HepG2 (cell line): ENCODE results near the gene CBX5. TPM values are rescaled to one million over a fixed set of nuclear protein-coding genes. Genes with fewer than 3 reads are reported as not detected.

Experiments
- ATAC-seq: fragments of 200-7000 bp; cut with Tn5 transposase; 3 replicates; pipeline ENCODE4 v1.9.1; 2020; ENCODE audit warnings: mild to moderate bottlenecking, moderate library complexity
- BruUV-seq: library from RNA; stranded (reverse); fragments of 400-500 nt; replicated peaks from 2 replicates; lab custom pipeline; 2021; lab: Mats Ljungman, UMichigan
- CTCF ChIA-PET: fragments of 300-600 bp; formaldehyde crosslinking; extraction: SDS; loops from one replicate; lab custom pipeline; 2021; ENCODE audit warnings: low total read pairs, inconsistent platforms, low intra/inter-chr PET ratio; lab: Yijun Ruan, JAX
- POLR2A ChIA-PET: fragments of 350-600 bp; sonication (Branson Sonifier 250); formaldehyde crosslinking; loops from one replicate; lab custom pipeline; 2020; ENCODE audit warnings: antibody characterized with exemption, inconsistent platforms; lab: Yijun Ruan, JAX
- DNase-seq: peaks from one replicate; pipeline ENCODE4 v3.0.0-alpha.2; 2015; ENCODE audit warnings: low spot score
- FAIRE-seq: peaks from 3 replicates; lab custom pipeline; 2011; peaks lifted over from hg19 to GRCh38; lab: Jason Lieb, UNC
- H2AFZ ChIP-seq: one replicate; pipeline ENCODE4 v1.6.1; 2011; ENCODE audit warnings: low read length, inconsistent platforms
- H3K27ac ChIP-seq: fragments of 300-600 bp; 3 replicates; pipeline ENCODE4 v1.8.0; 2011; ENCODE audit warnings: mixed run types, mild to moderate bottlenecking, mixed read lengths, low read length, inconsistent platforms; ENCODE audit not compliant: insufficient read depth; ENCODE audit errors: extremely low read length
- H3K27me3 ChIP-seq, 2 experiments: fragments of 200-600 bp in 1 of 2; 2 replicates in 1 of 2; 3 replicates in 1 of 2; pipeline versions ENCODE4 v1.6.0 to v1.8.0; 2011; ENCODE audit warnings: low read length in 2 of 2, mild to moderate bottlenecking in 2 of 2, moderate library complexity in 2 of 2, inconsistent platforms in 1 of 2; ENCODE audit not compliant: insufficient read depth in 2 of 2, control insufficient read depth in 1 of 2
- H3K36me3 ChIP-seq, 2 experiments: fragments of 200-600 bp in 1 of 2; replicated peaks in 1 of 2; 2 replicates in 1 of 2; 3 replicates in 1 of 2; pipeline versions ENCODE4 v1.5.1 to v1.8.0; 2011; ENCODE audit warnings: low read length in 2 of 2, inconsistent platforms in 1 of 2; ENCODE audit not compliant: insufficient read depth in 2 of 2, control insufficient read depth in 1 of 2
- H3K4me1 ChIP-seq: 2 replicates; pipeline ENCODE4 v1.5.1; 2012; ENCODE audit warnings: low read length, inconsistent platforms; ENCODE audit not compliant: insufficient read depth
- H3K4me2 ChIP-seq: 2 replicates; pipeline ENCODE4 v1.6.0; 2011; ENCODE audit warnings: low read depth, low read length, inconsistent platforms
- H3K4me3 ChIP-seq, 3 experiments: fragments of 200-600 bp in 1 of 3; sonication (generic), shearing (Covaris generic) in 1 of 3; replicated peaks in 1 of 3; 2 replicates each; pipeline ENCODE4 v1.5.1; 2011 to 2016; ENCODE audit warnings: low read length in 3 of 3, inconsistent platforms in 2 of 3, low read depth in 2 of 3, mild to moderate bottlenecking in 2 of 3, control low read depth in 1 of 3, mixed read lengths in 1 of 3; ENCODE audit not compliant: insufficient read depth in 1 of 3
- H3K79me2 ChIP-seq: one replicate; pipeline ENCODE4 v1.6.1; 2011; ENCODE audit warnings: low read length, inconsistent platforms; ENCODE audit not compliant: insufficient read depth
- H3K9ac ChIP-seq: 2 replicates; pipeline ENCODE4 v1.6.0; 2011; ENCODE audit warnings: mild to moderate bottlenecking, low read depth, low read length, inconsistent platforms; ENCODE audit not compliant: insufficient read depth
- H3K9me3 ChIP-seq: 2 replicates; pipeline ENCODE4 v1.5.1; 2012; ENCODE audit warnings: mild to moderate bottlenecking, low read length
- H4K20me1 ChIP-seq: 2 replicates; pipeline ENCODE4 v1.6.0; 2011; ENCODE audit warnings: inconsistent platforms, mild to moderate bottlenecking, low read length, moderate library complexity; ENCODE audit not compliant: insufficient read depth
- ATF7 ChIP-seq, 2 experiments: fragments of 450-650 bp in 1 of 2; sonication (generic) in 1 of 2; formaldehyde crosslinking in 1 of 2; IDR thresholded peaks; 2 replicates each; pipeline versions ENCODE4 v1.4.0 to v1.6.1; 2016 to 2020; ENCODE audit warnings: antibody characterized with exemption in 1 of 2, mild to moderate bottlenecking in 1 of 2, missing genetic modification reagents in 1 of 2
- CREB1 ChIP-seq, 2 experiments: fragments of 450-650 bp in 1 of 2; IDR thresholded peaks; 2 replicates each; pipeline ENCODE4 v1.6.1; 2016 to 2017; ENCODE audit warnings: control low read depth in 1 of 2, mild to moderate bottlenecking in 1 of 2, missing compliant biosample characterization in 1 of 2, missing genetic modification characterization in 1 of 2
- MED8 ChIP-seq: sonication (generic); formaldehyde crosslinking; IDR thresholded peaks from 2 replicates; pipeline ENCODE4 v1.8.1; 2023; ENCODE audit warnings: mild to moderate bottlenecking, missing genetic modification reagents; ENCODE audit not compliant: insufficient replicate concordance
- SNRNP70 ChIP-seq: fragments of 200-400 bp; formaldehyde crosslinking; IDR thresholded peaks from 2 replicates; pipeline ENCODE4 v1.6.1; 2017; ENCODE audit warnings: mild to moderate bottlenecking, low read depth, low read length, moderate library complexity
- SP5 ChIP-seq: IDR thresholded peaks from 2 replicates; pipeline ENCODE4 v1.6.1; 2016; ENCODE audit warnings: low read depth, borderline replicate concordance
- ZBTB38 ChIP-seq: sonication (generic); formaldehyde crosslinking; IDR thresholded peaks from 2 replicates; pipeline ENCODE4 v1.5.1; 2020; ENCODE audit warnings: mild to moderate bottlenecking, missing genetic modification reagents
- ZBTB8A ChIP-seq: sonication (generic); formaldehyde crosslinking; IDR thresholded peaks from 2 replicates; pipeline ENCODE4 v1.4.0; 2020; ENCODE audit warnings: mild to moderate bottlenecking, low read depth, missing genetic modification reagents, borderline replicate concordance
- ZMAT5 ChIP-seq: sonication (generic); formaldehyde crosslinking; IDR thresholded peaks from 2 replicates; pipeline ENCODE4 v1.5.0; 2020; ENCODE audit warnings: mild to moderate bottlenecking, low read depth, missing genetic modification reagents, borderline replicate concordance
- ZNF274 ChIP-seq: sonication (generic); formaldehyde crosslinking; IDR thresholded peaks from 2 replicates; pipeline ENCODE4 v1.5.1; 2020; ENCODE audit warnings: mild to moderate bottlenecking, missing genetic modification reagents
- ZNF333 ChIP-seq: sonication (generic); formaldehyde crosslinking; IDR thresholded peaks from 2 replicates; pipeline ENCODE4 v1.4.0; 2020; ENCODE audit warnings: mild to moderate bottlenecking, missing genetic modification reagents, borderline replicate concordance
- ZNF574 ChIP-seq: sonication (generic); formaldehyde crosslinking; IDR thresholded peaks from 2 replicates; pipeline ENCODE4 v1.4.0; 2020; ENCODE audit warnings: missing genetic modification reagents
- ZNF790 ChIP-seq: sonication (generic); formaldehyde crosslinking; IDR thresholded peaks from 2 replicates; pipeline ENCODE4 v1.8.0; 2022; ENCODE audit warnings: missing genetic modification reagents, mild to moderate bottlenecking, borderline replicate concordance
- ZSCAN20 ChIP-seq: sonication (generic); formaldehyde crosslinking; IDR thresholded peaks from 2 replicates; pipeline ENCODE4 v1.4.0; 2020; ENCODE audit warnings: missing genetic modification reagents, mild to moderate bottlenecking, borderline replicate concordance
- ZSCAN30 ChIP-seq: sonication (generic); formaldehyde crosslinking; IDR thresholded peaks from 2 replicates; pipeline ENCODE4 v1.5.0; 2020; ENCODE audit warnings: mild to moderate bottlenecking, missing genetic modification reagents
- WGBS: methylation state at CpG from one replicate; pipeline ENCODE4 v1.1.6; 2017; ENCODE audit warnings: low lambda C conversion rate; 5-methylcytosine and 5-hydroxymethylcytosine counted together
- in situ Hi-C: cut with HindIII; loops from 2 replicates; pipeline ENCODE4 v1.10.0; 2017; ENCODE audit warnings: low pct_unique_long_range_greater_than_20kb; ENCODE audit not compliant: extremely low pct_ligation_motif_present
- intact Hi-C: fragments of 100-400 bp; cut with micrococcal nuclease; formaldehyde crosslinking; loops from one replicate; pipeline ENCODE4 v1.10.0; 2022; ENCODE audit not compliant: unreplicated experiment
- polyA plus RNA-seq, 8 experiments: library from polyadenylated mRNA; depleted of rRNA in 3 of 8; stranded (reverse) in 7 of 8; unstranded in 1 of 8; fragments of >200 nt; fragmentation: Illumina TruSeq in 4 of 8; extraction: Trizol in 4 of 8; gene quantifications; 2 replicates each; pipeline versions ENCODE4 v1.2.1 to v1.2.3, GENCODE V29; 2011 to 2016; ENCODE audit warnings: low read depth in 4 of 8, missing spikeins in 1 of 8, mixed read lengths in 1 of 8; ENCODE audit not compliant: insufficient read depth in 1 of 8
- total RNA-seq, 5 experiments: library from RNA; depleted of rRNA; stranded (reverse); fragments of >200 nt; fragmentation: Illumina TruSeq; extraction: Trizol; gene quantifications; 2 replicates each; pipeline ENCODE4 v1.2.3, GENCODE V29; 2016; ENCODE audit warnings: low read depth in 1 of 5

The CBX5 gene
- total and polyA plus RNA-seq, 2 of the 13 experiments (the other 11 are each of a cell fraction or from before 2014, with no cell fraction given) = 16.0 to 22.2 TPM

- ChIA-PET CTCF (no interaction called here), POLR2A (interaction anchor here (1.2 kb wide), 1 partner anchor 17 kb away, joined by 8 read pairs; the partner anchor contains the start of genes CBX5 and HNRNPA1)
- H4K20me1 ChIP-seq = no peaks in the 10 kb centered on the region
- H3K27ac ChIP-seq = no peak overlapping the region
- ATAC-seq (no peak), DNase-seq (no peak), FAIRE-seq (no peak)
- H3K9me3 ChIP-seq = no peaks in the 10 kb centered on the region
- no peak overlapping the region for H3K4me3 ChIP-seq
- H3K36me3 ChIP-seq = peaks cover 0 to under 1% of the 10 kb centered on the region in 2 experiments; a peak in 1 of 5 replicates
- H2AFZ ChIP-seq = no peak overlapping the region
- intact Hi-C loops (no loop called here), in situ Hi-C loops (no loop called here)
- H3K4me1 ChIP-seq = peaks cover 11% of the 10 kb centered on the region
- WGBS = 47% methylated on average over 4 of the region's 4 CpGs
- no peaks in the 10 kb centered on the region for H3K79me2 ChIP-seq
- BruUV-seq = no TSS peak
- H3K4me2 ChIP-seq = no peak overlapping the region
- no peak for TF ChIP-seq MED8
- TF ChIP-seq CREB1 (IDR thresholded peaks at IDR 0.05) = peak; percentile 35; the same call in 1 of the 2 replicates
- no peak for TF ChIP-seq CREB1 (CRISPR knock-in tag; IDR thresholded peaks at IDR 0.05)
- peak; percentile 52 for TF ChIP-seq ATF7 (IDR thresholded peaks at IDR 0.05)
- no peak for TF ChIP-seq ATF7 (CRISPR knock-in tag; IDR thresholded peaks at IDR 0.05)
- TF ChIP-seq ZBTB38 (CRISPR knock-in tag) = no peak
- TF ChIP-seq, all 625 proteins: peak for 2
- H3K9ac ChIP-seq = no peak overlapping the region
- H3K27me3 ChIP-seq = no peaks in the 10 kb centered on the region
These were observed 17.5 kb downstream of the CBX5 start for GRCh38 chr12:54262403-54262925.

- FAIRE-seq (no peak), ATAC-seq (no peak), DNase-seq (no peak)
- Histone ChIP-seq H4K20me1 (no peaks in the 10 kb centered on the region), H3K27me3 (no peaks in the 10 kb centered on the region), H3K9me3 (no peaks in the 10 kb centered on the region), H3K36me3 (peaks cover 0 to 6% of the 10 kb centered on the region in 2 experiments; a peak in 2 of 5 replicates), H3K4me3 (no peak overlapping the region), H3K27ac (no peak overlapping the region), H3K79me2 (no peaks in the 10 kb centered on the region), H3K4me2 (no peak overlapping the region), H3K9ac (no peak overlapping the region), H3K4me1 (peaks cover 11% of the 10 kb centered on the region), H2AFZ (no peak overlapping the region)
- ChIA-PET CTCF (no interaction called here), POLR2A (interaction anchor here (1.2 kb wide), 1 partner anchor 18 kb away, joined by 8 read pairs; the partner anchor contains the start of genes CBX5 and HNRNPA1)
- in situ Hi-C loops = no loop called here
- WGBS = 89% methylated on average over 5 of the region's 5 CpGs
- intact Hi-C loops = no loop called here
- no TSS peak for BruUV-seq
- TF ChIP-seq ZNF574 = no peak
- TF ChIP-seq SP5 (CRISPR knock-in tag) = no peak
- no peak for TF ChIP-seq ZNF790 (CRISPR knock-in tag)
- no peak for TF ChIP-seq ZBTB8A (CRISPR knock-in tag)
- no peak for TF ChIP-seq ZSCAN20
- TF ChIP-seq ZNF333 (CRISPR knock-in tag) = no peak
- no peak for TF ChIP-seq SNRNP70
- TF ChIP-seq ZNF274 = no peak
- no peak for TF ChIP-seq ZSCAN30 (CRISPR knock-in tag)
- no peak for TF ChIP-seq ZMAT5 (CRISPR knock-in tag)
These were observed 18.0 kb downstream of the CBX5 start for GRCh38 chr12:54261815-54262402.
